ENCODE measurements around the gene STK33. TPM values are rescaled to one million over a fixed set of nuclear protein-coding genes. Genes with fewer than 3 reads are reported as not detected.

The STK33 gene
- polyA plus RNA-seq, 1 donor from 2014 or later, result 13.9 TPM

GRCh38 chr11:8512547-8512946 is 81.5 kb downstream of the STK33 start:
- Histone ChIP-seq H3K27me3 (ENCODE audit: insufficient read depth, low read depth, low read length) (no peaks in the 10 kb centered on the region), H3K9me2 (ENCODE audit: insufficient read depth, low read length) (no peaks in the 10 kb centered on the region), H3K79me2 (replicated peaks; ENCODE audit: insufficient read depth, low read length) (no peaks in the 10 kb centered on the region), H3K9me3 (ENCODE audit: low read length) (no peaks in the 10 kb centered on the region), H3K4me3 (ENCODE audit: low read length) (no peak overlapping the region), H3K36me3 (ENCODE audit: insufficient read depth, low read length) (no peaks in the 10 kb centered on the region), H3K4me2 (ENCODE audit: low read length) (no peak overlapping the region), H3F3A (ENCODE audit: insufficient read depth, low read length, poor library complexity, severe bottlenecking) (no peaks in the 10 kb centered on the region), H4K20me1 (ENCODE audit: insufficient read depth) (no peaks in the 10 kb centered on the region), H2AFZ (ENCODE audit: low read depth, low read length) (no peak overlapping the region), H3K27ac (ENCODE audit: low read length) (no peak overlapping the region), H3K9ac (ENCODE audit: low read length) (no peak overlapping the region)
- TF ChIP-seq REST (IDR thresholded peaks at IDR 0.05; ENCODE audit: borderline replicate concordance) (no peak), POLR2AphosphoS5 (IDR thresholded peaks at IDR 0.05) (no peak), EP300 (conservative IDR thresholded peaks at IDR 0.05; ENCODE audit: poor library complexity, severe bottlenecking) (no peak), TAF1 (IDR thresholded peaks at IDR 0.05; ENCODE audit: low read depth) (no peak), SMC3 (conservative IDR thresholded peaks at IDR 0.05; ENCODE audit: poor library complexity) (no peak), RAD21 (conservative IDR thresholded peaks at IDR 0.05) (no peak), EZH2 (IDR thresholded peaks at IDR 0.05; ENCODE audit: borderline replicate concordance, insufficient read depth, low read length, poor library complexity, severe bottlenecking) (no peak), MXI1 (conservative IDR thresholded peaks at IDR 0.05; ENCODE audit: poor library complexity, severe bottlenecking) (no peak)
- TF ChIP-seq, protein P1, sequence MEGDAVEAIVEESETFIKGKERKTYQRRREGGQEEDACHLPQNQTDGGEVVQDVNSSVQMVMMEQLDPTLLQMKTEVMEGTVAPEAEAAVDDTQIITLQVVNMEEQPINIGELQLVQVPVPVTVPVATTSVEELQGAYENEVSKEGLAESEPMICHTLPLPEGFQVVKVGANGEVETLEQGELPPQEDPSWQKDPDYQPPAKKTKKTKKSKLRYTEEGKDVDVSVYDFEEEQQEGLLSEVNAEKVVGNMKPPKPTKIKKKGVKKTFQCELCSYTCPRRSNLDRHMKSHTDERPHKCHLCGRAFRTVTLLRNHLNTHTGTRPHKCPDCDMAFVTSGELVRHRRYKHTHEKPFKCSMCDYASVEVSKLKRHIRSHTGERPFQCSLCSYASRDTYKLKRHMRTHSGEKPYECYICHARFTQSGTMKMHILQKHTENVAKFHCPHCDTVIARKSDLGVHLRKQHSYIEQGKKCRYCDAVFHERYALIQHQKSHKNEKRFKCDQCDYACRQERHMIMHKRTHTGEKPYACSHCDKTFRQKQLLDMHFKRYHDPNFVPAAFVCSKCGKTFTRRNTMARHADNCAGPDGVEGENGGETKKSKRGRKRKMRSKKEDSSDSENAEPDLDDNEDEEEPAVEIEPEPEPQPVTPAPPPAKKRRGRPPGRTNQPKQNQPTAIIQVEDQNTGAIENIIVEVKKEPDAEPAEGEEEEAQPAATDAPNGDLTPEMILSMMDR (IDR thresholded peaks at IDR 0.05; ENCODE audit: poor library complexity, severe bottlenecking), result no peak

GRCh38 chr11:8503910-8504364 is 90.1 kb downstream of the STK33 start:
- H3K27me3 ChIP-seq (ENCODE audit: insufficient read depth, low read depth, low read length), result no peaks in the 10 kb centered on the region

More at GRCh38 chr11:8503910-8504364, 90.1 kb downstream of the STK33 start:
- Histone ChIP-seq H3K4me3 (ENCODE audit: low read length) (no peak overlapping the region), H3K4me2 (ENCODE audit: low read length) (no peak overlapping the region), H4K20me1 (ENCODE audit: insufficient read depth) (no peaks in the 10 kb centered on the region), H3K9ac (ENCODE audit: low read length) (no peak overlapping the region), H3K27ac (ENCODE audit: low read length) (no peak overlapping the region), H3K9me2 (ENCODE audit: insufficient read depth, low read length) (no peaks in the 10 kb centered on the region), H2AFZ (ENCODE audit: low read depth, low read length) (no peak overlapping the region), H3K79me2 (replicated peaks; ENCODE audit: insufficient read depth, low read length) (no peaks in the 10 kb centered on the region), H3F3A (ENCODE audit: insufficient read depth, low read length, poor library complexity, severe bottlenecking) (no peaks in the 10 kb centered on the region), H3K9me3 (ENCODE audit: low read length) (peaks cover 3% of the 10 kb centered on the region), H3K36me3 (ENCODE audit: insufficient read depth, low read length) (no peaks in the 10 kb centered on the region)
- no peak for TF ChIP-seq EZH2 (IDR thresholded peaks at IDR 0.05; ENCODE audit: borderline replicate concordance, insufficient read depth, low read length, poor library complexity, severe bottlenecking)
- no peak for TF ChIP-seq TAF1 (IDR thresholded peaks at IDR 0.05; ENCODE audit: low read depth)
- TF ChIP-seq REST (IDR thresholded peaks at IDR 0.05; ENCODE audit: borderline replicate concordance), result no peak
- TF ChIP-seq, protein P1 (IDR thresholded peaks at IDR 0.05; ENCODE audit: poor library complexity, severe bottlenecking), result no peak
- no peak for TF ChIP-seq SMC3 (conservative IDR thresholded peaks at IDR 0.05; ENCODE audit: poor library complexity)
- no peak for TF ChIP-seq EP300 (conservative IDR thresholded peaks at IDR 0.05; ENCODE audit: poor library complexity, severe bottlenecking)
- no peak for TF ChIP-seq RAD21 (conservative IDR thresholded peaks at IDR 0.05)
- TF ChIP-seq MXI1 (conservative IDR thresholded peaks at IDR 0.05; ENCODE audit: poor library complexity, severe bottlenecking), result no peak
- TF ChIP-seq POLR2AphosphoS5 (IDR thresholded peaks at IDR 0.05), result no peak

Measured in neural cell (in vitro differentiated cells).